HepG2 (cell line): ENCODE measurements around the gene RYR2. TPM values are rescaled to one million over a fixed set of nuclear protein-coding genes. Genes with fewer than 3 reads are reported as not detected.

ENCODE experiments used
- ATAC-seq: fragments of 200-7000 bp; cut with Tn5 transposase; 3 replicates; pipeline ENCODE4 v1.9.1; 2020; ENCODE audit warnings: mild to moderate bottlenecking, moderate library complexity
- BruUV-seq: library from RNA; stranded (reverse); fragments of 400-500 nt; replicated peaks from 2 replicates; lab custom pipeline; 2021; lab: Mats Ljungman, UMichigan
- CTCF ChIA-PET: fragments of 300-600 bp; formaldehyde crosslinking; extraction: SDS; loops from one replicate; lab custom pipeline; 2021; ENCODE audit warnings: low total read pairs, inconsistent platforms, low intra/inter-chr PET ratio; lab: Yijun Ruan, JAX
- POLR2A ChIA-PET: fragments of 350-600 bp; sonication (Branson Sonifier 250); formaldehyde crosslinking; loops from one replicate; lab custom pipeline; 2020; ENCODE audit warnings: antibody characterized with exemption, inconsistent platforms; lab: Yijun Ruan, JAX
- DNase-seq: peaks from one replicate; pipeline ENCODE4 v3.0.0-alpha.2; 2015; ENCODE audit warnings: low spot score
- FAIRE-seq: peaks from 3 replicates; lab custom pipeline; 2011; peaks lifted over from hg19 to GRCh38; lab: Jason Lieb, UNC
- H2AFZ ChIP-seq: one replicate; pipeline ENCODE4 v1.6.1; 2011; ENCODE audit warnings: low read length, inconsistent platforms
- H3K27ac ChIP-seq: fragments of 300-600 bp; 3 replicates; pipeline ENCODE4 v1.8.0; 2011; ENCODE audit warnings: mixed run types, mild to moderate bottlenecking, mixed read lengths, low read length, inconsistent platforms; ENCODE audit not compliant: insufficient read depth; ENCODE audit errors: extremely low read length
- H3K27me3 ChIP-seq, 2 experiments: fragments of 200-600 bp in 1 of 2; 2 replicates in 1 of 2; 3 replicates in 1 of 2; pipeline versions ENCODE4 v1.6.0 to v1.8.0; 2011; ENCODE audit warnings: low read length in 2 of 2, mild to moderate bottlenecking in 2 of 2, moderate library complexity in 2 of 2, inconsistent platforms in 1 of 2; ENCODE audit not compliant: insufficient read depth in 2 of 2, control insufficient read depth in 1 of 2
- H3K36me3 ChIP-seq, 2 experiments: fragments of 200-600 bp in 1 of 2; replicated peaks in 1 of 2; 2 replicates in 1 of 2; 3 replicates in 1 of 2; pipeline versions ENCODE4 v1.5.1 to v1.8.0; 2011; ENCODE audit warnings: low read length in 2 of 2, inconsistent platforms in 1 of 2; ENCODE audit not compliant: insufficient read depth in 2 of 2, control insufficient read depth in 1 of 2
- H3K4me1 ChIP-seq: 2 replicates; pipeline ENCODE4 v1.5.1; 2012; ENCODE audit warnings: low read length, inconsistent platforms; ENCODE audit not compliant: insufficient read depth
- H3K4me2 ChIP-seq: 2 replicates; pipeline ENCODE4 v1.6.0; 2011; ENCODE audit warnings: low read depth, low read length, inconsistent platforms
- H3K4me3 ChIP-seq, 3 experiments: fragments of 200-600 bp in 1 of 3; sonication (generic), shearing (Covaris generic) in 1 of 3; replicated peaks in 1 of 3; 2 replicates each; pipeline ENCODE4 v1.5.1; 2011 to 2016; ENCODE audit warnings: low read length in 3 of 3, inconsistent platforms in 2 of 3, low read depth in 2 of 3, mild to moderate bottlenecking in 2 of 3, control low read depth in 1 of 3, mixed read lengths in 1 of 3; ENCODE audit not compliant: insufficient read depth in 1 of 3
- H3K79me2 ChIP-seq: one replicate; pipeline ENCODE4 v1.6.1; 2011; ENCODE audit warnings: low read length, inconsistent platforms; ENCODE audit not compliant: insufficient read depth
- H3K9ac ChIP-seq: 2 replicates; pipeline ENCODE4 v1.6.0; 2011; ENCODE audit warnings: mild to moderate bottlenecking, low read depth, low read length, inconsistent platforms; ENCODE audit not compliant: insufficient read depth
- H3K9me3 ChIP-seq: 2 replicates; pipeline ENCODE4 v1.5.1; 2012; ENCODE audit warnings: mild to moderate bottlenecking, low read length
- H4K20me1 ChIP-seq: 2 replicates; pipeline ENCODE4 v1.6.0; 2011; ENCODE audit warnings: inconsistent platforms, mild to moderate bottlenecking, low read length, moderate library complexity; ENCODE audit not compliant: insufficient read depth
- ATF7 ChIP-seq, 2 experiments: fragments of 450-650 bp in 1 of 2; sonication (generic) in 1 of 2; formaldehyde crosslinking in 1 of 2; IDR thresholded peaks; 2 replicates each; pipeline versions ENCODE4 v1.4.0 to v1.6.1; 2016 to 2020; ENCODE audit warnings: antibody characterized with exemption in 1 of 2, mild to moderate bottlenecking in 1 of 2, missing genetic modification reagents in 1 of 2
- CREB1 ChIP-seq, 2 experiments: fragments of 450-650 bp in 1 of 2; IDR thresholded peaks; 2 replicates each; pipeline ENCODE4 v1.6.1; 2016 to 2017; ENCODE audit warnings: control low read depth in 1 of 2, mild to moderate bottlenecking in 1 of 2, missing compliant biosample characterization in 1 of 2, missing genetic modification characterization in 1 of 2
- NFIC ChIP-seq: IDR thresholded peaks from 2 replicates; pipeline ENCODE4 v1.6.1; 2012; ENCODE audit warnings: mild to moderate bottlenecking, low read length, inconsistent platforms
- ZKSCAN8 ChIP-seq: IDR thresholded peaks from 2 replicates; pipeline ENCODE4 v1.6.1; 2016; ENCODE audit warnings: borderline replicate concordance, missing genetic modification reagents, missing compliant biosample characterization
- ZNF234 ChIP-seq: sonication (generic); formaldehyde crosslinking; conservative IDR thresholded peaks from 2 replicates; pipeline ENCODE4 v1.5.1; 2020; ENCODE audit warnings: mild to moderate bottlenecking, missing genetic modification reagents
- WGBS: methylation state at CpG from one replicate; pipeline ENCODE4 v1.1.6; 2017; ENCODE audit warnings: low lambda C conversion rate; 5-methylcytosine and 5-hydroxymethylcytosine counted together
- in situ Hi-C: cut with HindIII; loops from 2 replicates; pipeline ENCODE4 v1.10.0; 2017; ENCODE audit warnings: low pct_unique_long_range_greater_than_20kb; ENCODE audit not compliant: extremely low pct_ligation_motif_present
- intact Hi-C: fragments of 100-400 bp; cut with micrococcal nuclease; formaldehyde crosslinking; loops from one replicate; pipeline ENCODE4 v1.10.0; 2022; ENCODE audit not compliant: unreplicated experiment
- polyA plus RNA-seq, 8 experiments: library from polyadenylated mRNA; depleted of rRNA in 3 of 8; stranded (reverse) in 7 of 8; unstranded in 1 of 8; fragments of >200 nt; fragmentation: Illumina TruSeq in 4 of 8; extraction: Trizol in 4 of 8; gene quantifications; 2 replicates each; pipeline versions ENCODE4 v1.2.1 to v1.2.3, GENCODE V29; 2011 to 2016; ENCODE audit warnings: low read depth in 4 of 8, missing spikeins in 1 of 8, mixed read lengths in 1 of 8; ENCODE audit not compliant: insufficient read depth in 1 of 8
- total RNA-seq, 5 experiments: library from RNA; depleted of rRNA; stranded (reverse); fragments of >200 nt; fragmentation: Illumina TruSeq; extraction: Trizol; gene quantifications; 2 replicates each; pipeline ENCODE4 v1.2.3, GENCODE V29; 2016; ENCODE audit warnings: low read depth in 1 of 5
- TF ChIP-seq, protein P1 (sequence below): sonication (generic); formaldehyde crosslinking; IDR thresholded peaks from 2 replicates; pipeline ENCODE4 v1.4.0; 2020; ENCODE audit warnings: mild to moderate bottlenecking, low read depth, missing genetic modification reagents
- TF ChIP-seq, protein P2 (sequence below): sonication (generic); formaldehyde crosslinking; conservative IDR thresholded peaks from 2 replicates; pipeline ENCODE4 v1.8.1; 2023; ENCODE audit warnings: missing genetic modification reagents

Gene RYR2
- total and polyA plus RNA-seq, 2 of the 13 experiments (the other 11 are each of a cell fraction or from before 2014, with no cell fraction given) = not detected

DNA sequence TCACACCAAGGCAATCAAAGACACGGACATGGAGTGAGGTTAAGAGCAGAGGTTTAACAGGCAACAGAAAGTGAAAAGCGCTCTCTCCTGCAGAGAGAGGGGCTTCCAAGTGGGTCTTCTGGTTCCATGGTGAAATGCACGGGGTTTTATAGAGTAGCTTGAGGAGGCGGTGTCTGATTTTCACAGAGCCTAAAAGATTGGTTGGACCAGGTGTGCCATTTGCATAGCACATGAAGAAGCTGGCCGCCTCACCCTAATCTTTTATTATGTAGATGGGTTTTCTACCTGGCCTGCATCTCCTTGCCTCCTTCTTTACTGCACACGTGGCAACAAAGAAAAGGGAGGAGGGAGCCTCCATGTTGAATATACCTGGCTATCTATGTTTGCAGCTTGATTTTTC is 197.3 kb downstream of the RYR2 start:
- DNase-seq (no peak), ATAC-seq (no peak), FAIRE-seq (no peak)
- Histone ChIP-seq H3K27ac (no peak overlapping the region), H3K79me2 (no peaks in the 10 kb centered on the region), H3K9ac (no peak overlapping the region), H3K4me3 (no peak overlapping the region), H3K36me3 (no peaks in the 10 kb centered on the region), H3K4me1 (no peaks in the 10 kb centered on the region), H2AFZ (no peak overlapping the region), H3K9me3 (no peaks in the 10 kb centered on the region), H3K4me2 (no peak overlapping the region), H3K27me3 (no peaks in the 10 kb centered on the region), H4K20me1 (no peaks in the 10 kb centered on the region)
- intact Hi-C loops = no loop called here
- ChIA-PET POLR2A (no interaction called here), CTCF (no interaction called here)
- TF ChIP-seq, protein P1, sequence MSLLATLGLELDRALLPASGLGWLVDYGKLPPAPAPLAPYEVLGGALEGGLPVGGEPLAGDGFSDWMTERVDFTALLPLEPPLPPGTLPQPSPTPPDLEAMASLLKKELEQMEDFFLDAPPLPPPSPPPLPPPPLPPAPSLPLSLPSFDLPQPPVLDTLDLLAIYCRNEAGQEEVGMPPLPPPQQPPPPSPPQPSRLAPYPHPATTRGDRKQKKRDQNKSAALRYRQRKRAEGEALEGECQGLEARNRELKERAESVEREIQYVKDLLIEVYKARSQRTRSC (CRISPR knock-in tag) = no peak
- TF ChIP-seq ZNF234 (no peak), ZKSCAN8 (no peak)
- TF ChIP-seq, protein P2, sequence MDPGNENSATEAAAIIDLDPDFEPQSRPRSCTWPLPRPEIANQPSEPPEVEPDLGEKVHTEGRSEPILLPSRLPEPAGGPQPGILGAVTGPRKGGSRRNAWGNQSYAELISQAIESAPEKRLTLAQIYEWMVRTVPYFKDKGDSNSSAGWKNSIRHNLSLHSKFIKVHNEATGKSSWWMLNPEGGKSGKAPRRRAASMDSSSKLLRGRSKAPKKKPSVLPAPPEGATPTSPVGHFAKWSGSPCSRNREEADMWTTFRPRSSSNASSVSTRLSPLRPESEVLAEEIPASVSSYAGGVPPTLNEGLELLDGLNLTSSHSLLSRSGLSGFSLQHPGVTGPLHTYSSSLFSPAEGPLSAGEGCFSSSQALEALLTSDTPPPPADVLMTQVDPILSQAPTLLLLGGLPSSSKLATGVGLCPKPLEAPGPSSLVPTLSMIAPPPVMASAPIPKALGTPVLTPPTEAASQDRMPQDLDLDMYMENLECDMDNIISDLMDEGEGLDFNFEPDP (CRISPR knock-in tag) = no peak
- BruUV-seq = no TSS peak
- WGBS = 10% methylated on average over 6 of the region's 6 CpGs
- in situ Hi-C loops = no loop called here

DNA sequence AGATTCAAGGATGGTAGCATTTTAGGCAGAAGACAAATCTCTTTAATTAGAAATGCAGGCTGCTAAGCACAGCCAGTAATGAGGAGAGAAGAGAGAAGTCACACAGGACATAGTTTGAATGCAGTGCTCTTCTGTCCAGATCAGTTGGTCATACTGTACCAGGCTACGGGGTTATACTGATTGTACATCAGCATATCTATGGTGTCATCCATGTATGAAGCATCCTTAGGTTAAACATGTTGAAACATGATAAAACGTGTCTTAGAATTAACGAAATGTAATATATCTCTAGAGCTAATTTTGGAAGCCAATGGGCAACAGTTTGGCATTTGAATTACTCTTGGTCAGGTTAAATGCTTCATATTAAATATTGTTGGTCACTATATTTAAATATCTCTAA is 199.1 kb downstream of the RYR2 start:
- 0% methylated on average over 3 of the region's 3 CpGs for WGBS
- no peaks in the 10 kb centered on the region for H3K9me3 ChIP-seq
- TF ChIP-seq ATF7 (IDR thresholded peaks at IDR 0.05) = peak; percentile 80
- TF ChIP-seq ATF7 (CRISPR knock-in tag; IDR thresholded peaks at IDR 0.05) = no peak
- 0 out of 2 replicates have a peak, but pooled peaks have one; percentile 21 for TF ChIP-seq CREB1 (IDR thresholded peaks at IDR 0.05)
- TF ChIP-seq CREB1 (CRISPR knock-in tag; IDR thresholded peaks at IDR 0.05) = no peak
- no peak for TF ChIP-seq NFIC
- FAIRE-seq (no peak), ATAC-seq (no peak), DNase-seq (no peak)
- in situ Hi-C loops (no loop called here), intact Hi-C loops (no loop called here)
- no peaks in the 10 kb centered on the region for H3K79me2 ChIP-seq
- ChIA-PET POLR2A (no interaction called here), CTCF (no interaction called here)
- no peak overlapping the region for H2AFZ ChIP-seq
- no peaks in the 10 kb centered on the region for H3K36me3 ChIP-seq
- H3K4me1 ChIP-seq = no peaks in the 10 kb centered on the region
- H3K27me3 ChIP-seq = no peaks in the 10 kb centered on the region
- no TSS peak for BruUV-seq
- no peak overlapping the region for H3K4me3 ChIP-seq
- no peak overlapping the region for H3K27ac ChIP-seq
- H3K4me2 ChIP-seq = no peak overlapping the region
- no peaks in the 10 kb centered on the region for H4K20me1 ChIP-seq
- no peak overlapping the region for H3K9ac ChIP-seq
